H4 (cell line): ENCODE measurements around the gene TRIP13. TPM values are rescaled to one million over a fixed set of nuclear protein-coding genes. Genes with fewer than 3 reads are reported as not detected.
"Not testable (repeated sequence)": the region's sequence is repeated elsewhere in the genome, so short reads cannot be mapped to it uniquely, and the experiment has no call there.

Experiments
- DNase-seq: peaks from one replicate; pipeline ENCODE4 v3.0.0-alpha.2; 2015; ENCODE audit warnings: low spot score
- total RNA-seq: library from RNA; depleted of rRNA; stranded (reverse); fragments of >200 nt; shearing (Covaris generic); gene quantifications from 2 replicates; pipeline ENCODE4 v1.2.3, GENCODE V29; 2014

Gene TRIP13
- total RNA-seq, 1 experiment from 2014 or later = 54.2 TPM

GRCh38 chr5:872301-872700, 20.4 kb upstream of the TRIP13 start:
- DNase-seq = no peak

GRCh38 chr5:873328-873727, 19.4 kb upstream of the TRIP13 start:
- DNase-seq = no peak

- DNase-seq = no peak
These were observed 16.8 kb upstream of the TRIP13 start for GRCh38 chr5:875931-876330.

- no peak for DNase-seq
These were observed 16.0 kb upstream of the TRIP13 start for GRCh38 chr5:876398-877365.

GRCh38 chr5:878125-878524, 14.6 kb upstream of the TRIP13 start:
- no peak for DNase-seq

- DNase-seq = not testable (repeated sequence)
These were observed 14.0 kb upstream of the TRIP13 start for GRCh38 chr5:878677-879076.

GRCh38 chr5:880816-881550, 11.7 kb upstream of the TRIP13 start:
- DNase-seq = no peak

GRCh38 chr5:881551-881935, 11.1 kb upstream of the TRIP13 start:
- DNase-seq = no peak

- no peak for DNase-seq
These were observed 10.2 kb upstream of the TRIP13 start for GRCh38 chr5:882253-883183.

- no peak for DNase-seq
These were observed 9.1 kb upstream of the TRIP13 start for GRCh38 chr5:883475-884181.

GRCh38 chr5:884345-885126, 8.1 kb upstream of the TRIP13 start:
- DNase-seq = no peak

GRCh38 chr5:885127-885442, 7.6 kb upstream of the TRIP13 start:
- DNase-seq = no peak

- DNase-seq = no peak
These were observed 7.2 kb upstream of the TRIP13 start for GRCh38 chr5:885529-885928.

GRCh38 chr5:886036-886435, 6.6 kb upstream of the TRIP13 start:
- DNase-seq = no peak

GRCh38 chr5:886716-887325, 5.9 kb upstream of the TRIP13 start:
- DNase-seq = no peak

- no peak for DNase-seq
These were observed 4.6 kb upstream of the TRIP13 start for GRCh38 chr5:887947-888637.

GRCh38 chr5:888638-889035, 4.0 kb upstream of the TRIP13 start:
- DNase-seq = no peak

GRCh38 chr5:889075-889710, 3.5 kb upstream of the TRIP13 start:
- DNase-seq = no peak
